ENCODE measurements around the gene ADAMTS20.

DNA sequence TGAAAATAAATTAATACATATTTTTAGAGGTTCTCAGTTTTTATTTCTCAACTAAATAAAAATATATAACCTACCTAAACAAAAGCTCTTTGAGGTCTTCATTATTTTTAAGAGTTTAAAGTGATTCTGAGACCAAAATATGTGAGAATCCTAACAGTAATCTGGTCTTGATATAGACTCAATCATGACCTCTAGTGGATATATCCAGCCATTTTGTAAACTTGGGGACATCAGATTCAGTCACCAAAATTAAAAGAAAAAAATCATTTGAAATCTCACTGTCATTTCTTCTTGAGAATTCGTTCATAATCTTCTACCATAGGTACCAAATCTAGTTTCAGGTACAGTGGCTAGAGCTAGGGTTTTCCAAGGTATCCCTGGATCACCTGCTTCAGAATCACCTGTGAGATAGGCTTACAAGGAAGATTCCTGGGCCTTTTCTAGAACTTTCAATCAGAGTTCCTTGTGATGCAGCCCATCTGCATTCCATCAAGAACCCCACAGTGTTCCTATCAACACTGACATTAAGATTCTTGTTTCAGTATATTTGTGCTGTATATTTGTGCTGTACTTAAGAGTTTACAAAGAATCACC is 214.9 kb downstream of the ADAMTS20 start:
- TF ChIP-seq, protein P1, sequence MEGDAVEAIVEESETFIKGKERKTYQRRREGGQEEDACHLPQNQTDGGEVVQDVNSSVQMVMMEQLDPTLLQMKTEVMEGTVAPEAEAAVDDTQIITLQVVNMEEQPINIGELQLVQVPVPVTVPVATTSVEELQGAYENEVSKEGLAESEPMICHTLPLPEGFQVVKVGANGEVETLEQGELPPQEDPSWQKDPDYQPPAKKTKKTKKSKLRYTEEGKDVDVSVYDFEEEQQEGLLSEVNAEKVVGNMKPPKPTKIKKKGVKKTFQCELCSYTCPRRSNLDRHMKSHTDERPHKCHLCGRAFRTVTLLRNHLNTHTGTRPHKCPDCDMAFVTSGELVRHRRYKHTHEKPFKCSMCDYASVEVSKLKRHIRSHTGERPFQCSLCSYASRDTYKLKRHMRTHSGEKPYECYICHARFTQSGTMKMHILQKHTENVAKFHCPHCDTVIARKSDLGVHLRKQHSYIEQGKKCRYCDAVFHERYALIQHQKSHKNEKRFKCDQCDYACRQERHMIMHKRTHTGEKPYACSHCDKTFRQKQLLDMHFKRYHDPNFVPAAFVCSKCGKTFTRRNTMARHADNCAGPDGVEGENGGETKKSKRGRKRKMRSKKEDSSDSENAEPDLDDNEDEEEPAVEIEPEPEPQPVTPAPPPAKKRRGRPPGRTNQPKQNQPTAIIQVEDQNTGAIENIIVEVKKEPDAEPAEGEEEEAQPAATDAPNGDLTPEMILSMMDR (IDR thresholded peaks at IDR 0.05) = peak in 1 of 4 experiments; percentile 43
- TF ChIP-seq POLR2A (IDR thresholded peaks at IDR 0.05) (no peak), POLR2AphosphoS5 (IDR thresholded peaks at IDR 0.05) (no peak)
